H1 (cell line): ENCODE measurements around the gene CRB2. TPM values are rescaled to one million over a fixed set of nuclear protein-coding genes. Genes with fewer than 3 reads are reported as not detected.

ENCODE experiments used
- CTCF ChIA-PET: fragments of 300-600 bp; sonication (Branson Sonifier 250); formaldehyde crosslinking; loops from one replicate; lab custom pipeline; 2021; ENCODE audit not compliant: partially characterized antibody; lab: Charles Lee
- POLR2A ChIA-PET: fragments of 300-600 bp; sonication (Branson Sonifier 250); formaldehyde crosslinking; loops from one replicate; lab custom pipeline; 2021; ENCODE audit warnings: inconsistent platforms; ENCODE audit not compliant: partially characterized antibody; lab: Charles Lee
- DNase-seq, 2 experiments: peaks; one replicate each; pipeline versions ENCODE4 v3.0.0 to v3.0.0-alpha.2; 2010 to 2022; ENCODE audit warnings: low spot score in 2 of 2, low read depth in 1 of 2, mixed read lengths in 1 of 2
- FAIRE-seq: peaks from 2 replicates; lab custom pipeline; 2011; peaks lifted over from hg19 to GRCh38; lab: Jason Lieb, UNC
- H2AFZ ChIP-seq: 2 replicates; pipeline ENCODE4 v1.8.1; 2012; ENCODE audit warnings: low read length, inconsistent platforms
- H2AK5ac ChIP-seq: 2 replicates; pipeline ENCODE4 v1.6.1; 2013; ENCODE audit warnings: low read depth, low read length
- H2BK120ac ChIP-seq: replicated peaks from 2 replicates; pipeline ENCODE3; 2013; ENCODE audit warnings: low read depth, low read length, inconsistent platforms
- H2BK12ac ChIP-seq: 2 replicates; pipeline ENCODE4 v1.6.1; 2013; ENCODE audit warnings: low read depth, low read length
- H2BK15ac ChIP-seq: 2 replicates; pipeline ENCODE4 v1.6.1; 2013; ENCODE audit warnings: low read length
- H2BK20ac ChIP-seq: 2 replicates; pipeline ENCODE4 v1.6.1; 2013; ENCODE audit warnings: low read length
- H2BK5ac ChIP-seq: 2 replicates; pipeline ENCODE4 v1.6.1; 2013; ENCODE audit warnings: low read depth, low read length
- H3K14ac ChIP-seq: 2 replicates; pipeline ENCODE4 v1.6.1; 2013; ENCODE audit warnings: inconsistent platforms; ENCODE audit not compliant: insufficient read length
- H3K18ac ChIP-seq: 2 replicates; pipeline ENCODE4 v1.6.1; 2013; ENCODE audit warnings: low read length; ENCODE audit errors: extremely low read depth
- H3K23ac ChIP-seq: 2 replicates; pipeline ENCODE4 v1.6.1; 2013; ENCODE audit warnings: inconsistent platforms; ENCODE audit not compliant: insufficient read length
- H3K23me2 ChIP-seq: 2 replicates; pipeline ENCODE4 v1.6.1; 2013; ENCODE audit warnings: low read depth, low read length
- H3K27ac ChIP-seq: 2 replicates; pipeline ENCODE4 v1.6.1; 2011; ENCODE audit warnings: low read depth, low read length, inconsistent platforms
- H3K27me3 ChIP-seq, 4 experiments: replicated peaks in 1 of 4; 1 replicate in 1 of 4; 2 replicates in 3 of 4; pipeline versions ENCODE4 v1.6.1 to v1.8.1; 2011 to 2013; ENCODE audit warnings: low read length in 3 of 4, mild to moderate bottlenecking in 3 of 4, inconsistent platforms in 2 of 4, mixed read lengths in 2 of 4, moderate library complexity in 1 of 4; ENCODE audit not compliant: control insufficient read depth in 3 of 4, insufficient read depth in 3 of 4; ENCODE audit errors: extremely low read depth in 1 of 4
- H3K36me3 ChIP-seq, 4 experiments: 2 replicates each; pipeline versions ENCODE4 v1.6.1 to v1.8.1; 2011 to 2013; ENCODE audit warnings: mild to moderate bottlenecking in 4 of 4, low read length in 3 of 4, moderate library complexity in 2 of 4, control low read depth in 1 of 4, inconsistent platforms in 1 of 4; ENCODE audit not compliant: insufficient read depth in 4 of 4, control insufficient read depth in 2 of 4
- H3K4ac ChIP-seq: replicated peaks from 2 replicates; pipeline ENCODE3; 2013; ENCODE audit warnings: low read length, low read depth, mixed read lengths, inconsistent platforms; ENCODE audit not compliant: insufficient read length
- H3K4me1 ChIP-seq, 4 experiments: replicated peaks in 1 of 4; 1 replicate in 1 of 4; 2 replicates in 3 of 4; pipeline versions ENCODE4 v1.6.1 to v1.8.1; 2011 to 2013; ENCODE audit warnings: low read length in 3 of 4, inconsistent platforms in 2 of 4, mixed read lengths in 1 of 4; ENCODE audit not compliant: insufficient read depth in 4 of 4, control insufficient read depth in 3 of 4
- H3K4me2 ChIP-seq, 2 experiments: 2 replicates each; pipeline versions ENCODE4 v1.6.1 to v1.8.1; 2011 to 2013; ENCODE audit warnings: low read depth in 2 of 2, low read length in 2 of 2, control low read depth in 1 of 2, inconsistent platforms in 1 of 2, mild to moderate bottlenecking in 1 of 2; ENCODE audit not compliant: insufficient read depth in 1 of 2
- H3K4me3 ChIP-seq, 4 experiments: fragments of 200-600, 300-600 bp in 1 of 4; sonication (generic), shearing (Covaris generic), sonication (Bioruptor Twin) in 1 of 4; 2 replicates each; pipeline versions ENCODE4 v1.5.1 to v1.8.1; 2011 to 2016; ENCODE audit warnings: low read length in 4 of 4, low read depth in 3 of 4, control low read depth in 2 of 4, inconsistent platforms in 2 of 4, mild to moderate bottlenecking in 2 of 4, mixed read lengths in 1 of 4, moderate library complexity in 1 of 4; ENCODE audit not compliant: insufficient read depth in 2 of 4; ENCODE audit errors: extremely low read depth in 1 of 4
- H3K56ac ChIP-seq: replicated peaks from 2 replicates; pipeline ENCODE3; 2013; ENCODE audit warnings: low read depth, mild to moderate bottlenecking, mixed read lengths, low read length, inconsistent platforms; ENCODE audit not compliant: insufficient read length
- H3K79me1 ChIP-seq: 2 replicates; pipeline ENCODE4 v1.6.1; 2013; ENCODE audit warnings: low read depth, low read length, control low read depth
- H3K79me2 ChIP-seq, 2 experiments: 2 replicates each; pipeline versions ENCODE4 v1.6.1 to v1.8.1; 2012 to 2013; ENCODE audit warnings: low read length in 2 of 2, mild to moderate bottlenecking in 2 of 2, inconsistent platforms in 1 of 2; ENCODE audit not compliant: insufficient read depth in 2 of 2, control insufficient read depth in 1 of 2
- H3K9ac ChIP-seq, 4 experiments: replicated peaks in 1 of 4; 1 replicate in 1 of 4; 2 replicates in 3 of 4; pipeline versions ENCODE4 v1.6.1 to v1.8.1; 2011 to 2013; ENCODE audit warnings: low read depth in 3 of 4, low read length in 3 of 4, control low read depth in 2 of 4, mild to moderate bottlenecking in 2 of 4, moderate library complexity in 2 of 4, inconsistent platforms in 1 of 4; ENCODE audit errors: extremely low read depth in 1 of 4
- H3K9me3 ChIP-seq, 2 experiments: 2 replicates each; pipeline versions ENCODE4 v1.6.1 to v1.8.1; 2012 to 2013; ENCODE audit warnings: mild to moderate bottlenecking in 2 of 2, moderate library complexity in 2 of 2, control low read depth in 1 of 2, inconsistent platforms in 1 of 2, low read depth in 1 of 2, low read length in 1 of 2, mixed read lengths in 1 of 2; ENCODE audit not compliant: insufficient read depth in 2 of 2
- H4K20me1 ChIP-seq, 2 experiments: replicated peaks in 1 of 2; 2 replicates each; pipeline versions ENCODE3 to v1.8.1; 2011 to 2013; ENCODE audit warnings: inconsistent platforms in 2 of 2, low read length in 2 of 2, mild to moderate bottlenecking in 1 of 2; ENCODE audit not compliant: insufficient read depth in 2 of 2, control insufficient read depth in 1 of 2
- H4K5ac ChIP-seq: 2 replicates; pipeline ENCODE4 v1.6.1; 2013; ENCODE audit warnings: low read length, low read depth, mixed read lengths, inconsistent platforms; ENCODE audit not compliant: insufficient read length
- H4K8ac ChIP-seq: 2 replicates; pipeline ENCODE4 v1.8.0; 2013; ENCODE audit warnings: mild to moderate bottlenecking, moderate library complexity, low read length, inconsistent platforms; ENCODE audit not compliant: insufficient read depth; ENCODE audit errors: extremely low read depth
- H4K91ac ChIP-seq: replicated peaks from 2 replicates; pipeline ENCODE3; 2013; ENCODE audit warnings: low read length, mixed read lengths, inconsistent platforms; ENCODE audit not compliant: insufficient read length
- BACH1 ChIP-seq: IDR thresholded peaks from 2 replicates; pipeline ENCODE4 v1.6.1; 2012; ENCODE audit warnings: low read length, improper control_type of control experiment
- CHD1 ChIP-seq: IDR thresholded peaks from 2 replicates; pipeline ENCODE4 v1.6.1; 2012; ENCODE audit warnings: low read depth, low read length, improper control_type of control experiment
- CHD2 ChIP-seq: IDR thresholded peaks from 2 replicates; pipeline ENCODE4 v1.6.1; 2012; ENCODE audit warnings: low read length, improper control_type of control experiment
- CTCF ChIP-seq, 3 experiments: IDR thresholded peaks; 1 replicate in 2 of 3; 2 replicates in 1 of 3; pipeline versions ENCODE4 v1.5.1 to v1.6.1; 2011; ENCODE audit warnings: low read length in 3 of 3, mild to moderate bottlenecking in 3 of 3, inconsistent platforms in 2 of 3, low read depth in 1 of 3, moderate library complexity in 1 of 3; ENCODE audit not compliant: insufficient read depth in 1 of 3; ENCODE audit errors: control extremely low read depth in 1 of 3
- E2F6 ChIP-seq: IDR thresholded peaks from 2 replicates; pipeline ENCODE4 v1.6.1; 2012; ENCODE audit warnings: inconsistent platforms
- FOSL1 ChIP-seq: IDR thresholded peaks from 2 replicates; pipeline ENCODE4 v1.6.1; 2011; ENCODE audit warnings: mild to moderate bottlenecking, low read depth, low read length, moderate library complexity; ENCODE audit not compliant: insufficient read depth
- GTF2F1 ChIP-seq: IDR thresholded peaks from 2 replicates; pipeline ENCODE4 v1.6.1; 2012; ENCODE audit warnings: low read depth, low read length, improper control_type of control experiment, borderline replicate concordance
- KDM1A ChIP-seq: fragments of 200-600, 300-600 bp; sonication (generic); IDR thresholded peaks from 2 replicates; pipeline ENCODE4 v1.7.1; 2016; ENCODE audit warnings: mild to moderate bottlenecking, low read length, borderline replicate concordance
- KDM5A ChIP-seq: fragments of 200-600 bp; IDR thresholded peaks from 2 replicates; pipeline ENCODE4 v1.7.1; 2012; ENCODE audit warnings: mild to moderate bottlenecking, low read length, inconsistent platforms, mixed read lengths
- SIX5 ChIP-seq: IDR thresholded peaks from 2 replicates; pipeline ENCODE4 v1.6.1; 2011; ENCODE audit warnings: mild to moderate bottlenecking, low read depth, low read length
- TAF1 ChIP-seq: IDR thresholded peaks from 2 replicates; pipeline ENCODE4 v1.6.1; 2011; ENCODE audit warnings: mild to moderate bottlenecking, low read depth, low read length
- WGBS, 2 experiments: shearing (Covaris generic) in 1 of 2; methylation state at CpG; one replicate each; pipeline versions ENCODE4 v1.1.6 to v1.1.7; 2013 to 2015; ENCODE audit warnings: low lambda C conversion rate in 2 of 2, mixed read lengths in 2 of 2, inconsistent platforms in 1 of 2, low coverage in 1 of 2, missing lambda C conversion rate in 1 of 2; ENCODE audit not compliant: insufficient replicate concordance in 2 of 2, insufficient coverage in 1 of 2, insufficient read length in 1 of 2; ENCODE audit errors: extremely low coverage in 1 of 2, missing lambda C conversion rate in 1 of 2; 5-methylcytosine and 5-hydroxymethylcytosine counted together
- polyA plus RNA-seq, 7 experiments: library from polyadenylated mRNA; depleted of rRNA in 3 of 7; stranded (reverse) in 5 of 7; unstranded in 2 of 7; fragments of >200 nt in 5 of 7; fragments of 200-250 nt in 2 of 7; gene quantifications; 1 replicate in 5 of 7; 2 replicates in 1 of 7; 4 replicates in 1 of 7; pipeline versions ENCODE4 v1.2.1 to v1.2.3, GENCODE V29; 2011 to 2013; ENCODE audit warnings: missing spikeins in 2 of 7, mixed read lengths in 2 of 7
- total RNA-seq: library from RNA; stranded (reverse); fragmentation: NEBNext Ultra II Directional; extraction: Animal tissue kit (Norgen Biotek cat#: 25700); gene quantifications from 2 replicates; pipeline ENCODE4 v1.2.1, GENCODE V29; 2021

CRB2 gene
- total and polyA plus RNA-seq, 2 of the 8 experiments (the other 6 are each of a cell fraction or from before 2014, with no cell fraction given), result 4.0 to 8.4 TPM

DNA sequence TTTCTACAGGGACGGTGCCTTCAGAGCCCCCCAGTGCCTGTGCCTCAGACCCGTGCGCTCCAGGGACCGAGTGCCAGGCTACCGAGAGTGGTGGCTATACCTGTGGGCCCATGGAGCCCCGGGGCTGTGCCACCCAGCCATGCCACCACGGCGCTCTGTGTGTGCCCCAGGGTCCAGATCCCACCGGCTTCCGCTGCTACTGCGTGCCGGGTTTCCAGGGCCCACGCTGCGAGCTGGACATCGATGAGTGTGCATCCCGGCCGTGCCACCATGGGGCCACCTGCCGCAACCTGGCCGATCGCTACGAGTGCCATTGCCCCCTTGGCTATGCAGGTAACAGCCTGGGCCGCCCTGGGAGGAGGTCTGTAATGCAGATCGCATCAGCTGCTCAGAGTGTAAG, 6.9 kb downstream of the CRB2 start:
- H3K23me2 ChIP-seq, result no peaks in the 10 kb centered on the region
- H3K14ac ChIP-seq, result no peak overlapping the region
- no peak overlapping the region for H3K56ac ChIP-seq
- H3K18ac ChIP-seq, result no peak overlapping the region
- ChIA-PET CTCF (interaction anchor here (1.2 to 22.0 kb wide), 4 partner anchors 9 to 273 kb away, joined by 3 to 668 read pairs (median 24); partner anchors contain the start of gene CRB2), POLR2A (interaction anchor here (1.4 to 2.8 kb wide), 2 partner anchors 8 to 25 kb away, joined by 4 to 7 read pairs; no protein-coding TSS in a partner anchor)
- H3K27ac ChIP-seq, result no peak overlapping the region
- no peaks in the 10 kb centered on the region for H3K79me1 ChIP-seq
- H2BK15ac ChIP-seq, result no peak overlapping the region
- H3K9ac ChIP-seq, result no peak overlapping the region; a peak in 1 of 7 replicates
- peaks cover 13 to 42% (median 31%) of the 10 kb centered on the region in 4 experiments for H3K4me1 ChIP-seq
- H4K20me1 ChIP-seq, result peaks cover 0 to 6% of the 10 kb centered on the region in 2 experiments
- no peak overlapping the region for H4K91ac ChIP-seq
- H3K4me2 ChIP-seq, result no peak overlapping the region
- H3K9me3 ChIP-seq, result no peaks in the 10 kb centered on the region
- no peaks in the 10 kb centered on the region for H3K79me2 ChIP-seq
- H2BK120ac ChIP-seq, result no peak overlapping the region
- no peak overlapping the region for H3K23ac ChIP-seq
- H2BK12ac ChIP-seq, result no peak overlapping the region
- FAIRE-seq (no peak), DNase-seq (no peak)
- no peak overlapping the region for H3K4ac ChIP-seq
- H2AFZ ChIP-seq, result no peak overlapping the region
- H3K27me3 ChIP-seq, result peaks cover 0 to 3% (median 0%) of the 10 kb centered on the region in 4 experiments; a peak in 2 of 7 replicates
- no peak overlapping the region for H2BK5ac ChIP-seq
- 93% methylated on average over 23 of the region's 23 CpGs; no CpG with 5 or more reads in 1 of the 2 experiments for WGBS, 2 experiments
- H4K5ac ChIP-seq, result no peak overlapping the region
- no peak overlapping the region for H3K4me3 ChIP-seq
- no peak overlapping the region for H2AK5ac ChIP-seq
- no peak overlapping the region for H4K8ac ChIP-seq
- no peaks in the 10 kb centered on the region for H3K36me3 ChIP-seq
- no peak overlapping the region for H2BK20ac ChIP-seq
- TF ChIP-seq SIX5 (no peak), TAF1 (no peak), KDM5A (no peak), KDM1A (no peak), CHD1 (no peak), GTF2F1 (no peak), CHD2 (no peak), FOSL1 (no peak), E2F6 (no peak), BACH1 (no peak), CTCF (IDR thresholded peaks at IDR 0.05; ENCODE audit: control extremely low read depth in 1 of 3, insufficient read depth in 1 of 3, low read depth in 1 of 3, low read length in 3 of 3) (no peak)
